ENCODE measurements around the gene DNTTIP2. TPM values are rescaled to one million over a fixed set of nuclear protein-coding genes. Genes with fewer than 3 reads are reported as not detected.
A peak's percentile ranks its signal among the peaks of the same experiment; 100 is the strongest.

The DNTTIP2 gene
- total and polyA plus RNA-seq, 10 donors, result 32.9 to 57.8 (median 46.3) TPM

DNA sequence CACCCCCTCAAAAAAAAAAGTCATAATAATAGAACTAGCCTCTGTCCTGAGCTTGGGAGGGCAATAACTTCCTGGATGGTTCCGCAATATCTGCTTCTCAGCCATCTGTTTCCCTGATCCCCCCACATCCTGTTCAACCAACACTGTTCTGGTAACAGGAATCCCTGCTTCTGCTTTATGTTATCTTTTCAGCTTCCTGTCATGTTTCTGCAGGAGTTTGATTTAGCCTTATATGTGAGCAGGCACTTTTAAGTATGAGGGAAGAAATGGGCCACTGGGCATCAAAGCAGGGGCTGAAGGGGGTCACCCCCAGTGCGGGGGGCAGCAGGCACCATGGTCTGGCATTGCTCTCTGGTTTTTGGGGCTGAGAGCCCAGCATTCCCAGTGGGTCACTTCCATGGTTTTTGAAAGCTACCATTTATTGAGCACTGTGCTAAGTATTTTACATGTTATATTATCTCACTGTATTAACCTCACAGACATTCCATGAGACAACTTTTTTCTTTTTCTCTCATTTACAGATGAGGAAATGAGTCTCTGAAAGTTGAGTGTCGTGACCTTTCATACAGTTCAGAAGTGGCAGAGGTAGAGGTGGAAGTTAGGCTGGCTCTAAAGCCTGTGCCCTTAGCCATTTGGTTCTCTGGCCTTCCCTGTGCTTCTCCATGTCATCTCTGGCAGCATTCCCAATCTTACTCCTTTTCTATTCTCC is 61.9 kb downstream of the DNTTIP2 start:
- TF ChIP-seq, protein P1, sequence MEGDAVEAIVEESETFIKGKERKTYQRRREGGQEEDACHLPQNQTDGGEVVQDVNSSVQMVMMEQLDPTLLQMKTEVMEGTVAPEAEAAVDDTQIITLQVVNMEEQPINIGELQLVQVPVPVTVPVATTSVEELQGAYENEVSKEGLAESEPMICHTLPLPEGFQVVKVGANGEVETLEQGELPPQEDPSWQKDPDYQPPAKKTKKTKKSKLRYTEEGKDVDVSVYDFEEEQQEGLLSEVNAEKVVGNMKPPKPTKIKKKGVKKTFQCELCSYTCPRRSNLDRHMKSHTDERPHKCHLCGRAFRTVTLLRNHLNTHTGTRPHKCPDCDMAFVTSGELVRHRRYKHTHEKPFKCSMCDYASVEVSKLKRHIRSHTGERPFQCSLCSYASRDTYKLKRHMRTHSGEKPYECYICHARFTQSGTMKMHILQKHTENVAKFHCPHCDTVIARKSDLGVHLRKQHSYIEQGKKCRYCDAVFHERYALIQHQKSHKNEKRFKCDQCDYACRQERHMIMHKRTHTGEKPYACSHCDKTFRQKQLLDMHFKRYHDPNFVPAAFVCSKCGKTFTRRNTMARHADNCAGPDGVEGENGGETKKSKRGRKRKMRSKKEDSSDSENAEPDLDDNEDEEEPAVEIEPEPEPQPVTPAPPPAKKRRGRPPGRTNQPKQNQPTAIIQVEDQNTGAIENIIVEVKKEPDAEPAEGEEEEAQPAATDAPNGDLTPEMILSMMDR (IDR thresholded peaks at IDR 0.05 in 8 of 11, conservative IDR thresholded peaks at IDR 0.05 in 3 of 11), result no peak
- peak; percentile 27 to 88 (median 50) for TF ChIP-seq POLR2AphosphoS5 (IDR thresholded peaks at IDR 0.05)
- TF ChIP-seq POLR2A (IDR thresholded peaks at IDR 0.05), result no peak
- WGBS, 5 donors, result 10 to 16% (median 12%) methylated on average over 3 of the region's 3 CpGs
- Histone ChIP-seq H3K4me3 (no peak overlapping the region), H3K27ac (peak overlapping the region; percentile 39 to 82 (median 76)), H3K36me3 (no peaks in the 10 kb centered on the region), H3K9me3 (no peaks in the 10 kb centered on the region), H3K4me1 (peaks cover 17 to 52% (median 30%) of the 10 kb centered on the region in 6 donors), H3K27me3 (replicated peaks in 1 of 7) (no peaks in the 10 kb centered on the region)
- no peak for DNase-seq
- intact Hi-C loops (cut with DNase I; ENCODE audit: low total_unique reads), result no loop called here

Small RNAs within 50 kb of the gene (microRNA-seq; reads per million reads assigned to microRNA genes)
- 9.1 to 19.9 (median 13.8) reads per million in 3 donors for gene MIR760

Small RNAs within 50 kb of the gene (small RNA-seq; reads per million reads assigned to genes)
- gene AL117351.2 (0 reads per million in 4 donors), gene MIR760 (0 to 0.42 (median 0.06) reads per million in 4 donors)

Other genes starting within 250 kb of the DNTTIP2 start
- 10 to 100 TPM; 11.0 to 18.0 (median 12.3) TPM for gene BCAR3, start 197.4 kb downstream of the DNTTIP2 start, total RNA-seq
- gene BCAR3, start 197.4 kb downstream of the DNTTIP2 start, polyA plus RNA-seq, result 1 to 10 TPM; 3.5 to 6.8 (median 4.5) TPM
- gene GCLM, start 30.2 kb upstream of the DNTTIP2 start, total RNA-seq, result 10 to 100 TPM; 14.0 to 23.3 (median 19.5) TPM
- 1 to 10 TPM; 3.6 to 5.4 (median 3.9) TPM for gene GCLM, start 30.2 kb upstream of the DNTTIP2 start, polyA plus RNA-seq
- under 1 TPM; 0.17 to 0.64 (median 0.26) TPM for gene ABCA4, start 241.9 kb upstream of the DNTTIP2 start, total RNA-seq
- under 1 TPM; 0.04 to 0.10 (median 0.05) TPM for gene ABCA4, start 241.9 kb upstream of the DNTTIP2 start, polyA plus RNA-seq